Activated T-cell treated with anti-CD3 and anti-CD28 coated beads for 4 hours (primary cell): Measurements from ENCODE around the gene NEK7.

Experiments
- DNase-seq: peaks from one replicate; pipeline ENCODE4 v3.0.0-alpha.2; 2020

Gene NEK7

DNA sequence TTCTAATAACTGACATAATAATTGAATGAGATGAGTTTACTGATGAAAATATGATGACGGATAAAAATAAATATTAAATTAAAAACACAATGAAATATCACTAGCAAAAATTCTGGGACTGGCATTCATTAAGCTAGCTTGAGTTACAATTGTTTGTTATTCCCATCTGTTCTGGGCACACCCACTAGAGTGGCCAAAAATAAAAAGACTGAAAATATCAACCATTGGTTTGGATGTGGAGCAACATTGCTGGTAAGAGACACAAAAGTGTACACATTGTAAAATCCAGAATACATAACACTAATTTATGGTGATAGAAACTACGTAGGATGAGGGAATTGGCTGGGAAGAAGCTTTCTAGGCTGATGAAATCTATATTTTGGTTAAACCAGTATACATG is 9.6 kb upstream of the NEK7 start:
- no peak for DNase-seq

GRCh38 chr1:198150369-198150768 is 6.4 kb upstream of the NEK7 start:
- DNase-seq, result no peak

DNA sequence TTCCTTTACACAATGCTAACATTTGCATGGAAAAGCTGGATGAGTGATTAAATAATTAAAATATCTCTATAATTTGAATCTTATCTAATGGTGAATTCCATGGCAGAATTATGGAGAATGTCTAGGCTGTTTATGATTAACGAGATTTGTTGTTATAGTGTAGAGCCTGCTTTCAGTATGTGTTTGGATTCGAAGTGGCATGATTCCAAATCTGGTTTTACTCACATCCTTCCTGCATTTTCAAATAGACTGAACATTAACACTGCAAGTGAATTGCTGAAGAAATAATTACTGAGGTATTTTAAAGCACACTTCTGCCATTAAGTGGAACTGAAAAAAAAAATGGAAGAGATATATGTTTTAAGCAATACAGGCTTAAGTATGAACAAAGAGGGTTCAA is 5.1 kb upstream of the NEK7 start:
- DNase-seq, result no peak

- DNase-seq, result no peak
Measured at GRCh38 chr1:198153103-198153502, 3.7 kb upstream of the NEK7 start.

DNA sequence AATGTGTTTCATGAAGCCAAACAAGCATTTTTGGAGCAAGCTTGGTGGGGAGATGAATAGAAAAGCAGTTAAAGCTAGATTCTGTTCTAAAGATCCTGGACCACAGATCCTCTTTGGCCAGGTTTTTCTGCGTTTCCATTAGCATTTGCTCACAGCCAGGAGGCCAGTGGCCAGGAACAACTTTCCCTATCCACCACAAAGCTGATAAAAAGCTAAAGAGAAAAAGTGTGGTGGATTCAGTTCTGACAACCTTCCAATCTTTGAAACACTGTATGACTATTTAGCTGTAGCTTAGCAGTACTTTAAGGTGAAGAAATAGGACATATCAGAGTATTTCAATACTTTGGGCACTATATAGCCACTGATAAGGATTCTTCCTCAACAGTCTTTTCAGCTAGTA is 3.0 kb upstream of the NEK7 start:
- DNase-seq, result no peak

DNA sequence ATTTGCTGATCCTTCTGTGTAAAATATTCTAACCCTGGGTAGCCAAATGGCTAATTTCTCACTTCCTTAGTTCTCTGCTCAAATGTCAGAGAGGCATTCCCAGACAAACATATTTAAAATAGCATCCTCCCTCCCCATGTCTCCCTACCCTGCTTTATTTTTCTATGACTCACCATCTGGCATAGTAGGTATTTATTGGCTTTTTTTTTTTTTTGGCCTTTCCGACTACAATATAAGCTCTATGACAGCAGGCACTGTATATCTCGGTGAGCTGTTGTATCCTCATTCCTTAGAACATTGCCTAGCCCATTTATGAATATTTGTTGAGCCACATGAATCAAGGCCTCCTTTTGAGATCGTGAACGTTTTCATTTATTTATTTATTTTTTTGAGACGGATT is 1.5 kb upstream of the NEK7 start:
- no peak for DNase-seq

DNA sequence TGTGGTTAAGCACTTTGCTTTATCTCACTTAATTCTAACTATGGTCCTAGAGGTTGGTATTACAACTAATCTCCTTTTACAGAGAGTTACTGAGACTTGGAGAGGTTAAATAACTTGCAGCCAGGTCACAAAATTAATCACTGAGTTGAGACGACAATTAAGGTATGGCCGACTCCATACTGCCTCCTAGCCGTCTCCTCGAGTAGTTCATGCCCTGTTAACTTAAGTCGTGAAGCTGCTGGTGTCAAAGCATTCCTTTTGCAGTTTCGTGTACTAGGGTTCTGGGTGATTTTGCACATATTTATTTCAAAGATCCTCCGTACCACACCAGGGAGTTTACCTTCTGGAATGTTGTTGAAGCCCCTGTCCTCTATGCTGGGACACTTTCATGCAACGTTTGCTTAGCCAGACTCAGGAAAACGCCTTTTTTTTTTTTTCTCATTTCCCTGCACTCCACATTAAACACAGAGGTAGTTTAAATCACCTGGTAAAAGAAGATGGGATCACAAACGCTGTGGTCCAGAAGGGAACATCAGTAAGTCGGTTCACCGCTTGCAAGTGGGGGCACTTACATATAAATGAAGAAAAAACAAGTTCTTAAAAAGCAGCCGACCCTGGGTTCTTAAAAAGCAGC is 570 bp upstream of the NEK7 start:
- DNase-seq, result peak; percentile 59

DNA sequence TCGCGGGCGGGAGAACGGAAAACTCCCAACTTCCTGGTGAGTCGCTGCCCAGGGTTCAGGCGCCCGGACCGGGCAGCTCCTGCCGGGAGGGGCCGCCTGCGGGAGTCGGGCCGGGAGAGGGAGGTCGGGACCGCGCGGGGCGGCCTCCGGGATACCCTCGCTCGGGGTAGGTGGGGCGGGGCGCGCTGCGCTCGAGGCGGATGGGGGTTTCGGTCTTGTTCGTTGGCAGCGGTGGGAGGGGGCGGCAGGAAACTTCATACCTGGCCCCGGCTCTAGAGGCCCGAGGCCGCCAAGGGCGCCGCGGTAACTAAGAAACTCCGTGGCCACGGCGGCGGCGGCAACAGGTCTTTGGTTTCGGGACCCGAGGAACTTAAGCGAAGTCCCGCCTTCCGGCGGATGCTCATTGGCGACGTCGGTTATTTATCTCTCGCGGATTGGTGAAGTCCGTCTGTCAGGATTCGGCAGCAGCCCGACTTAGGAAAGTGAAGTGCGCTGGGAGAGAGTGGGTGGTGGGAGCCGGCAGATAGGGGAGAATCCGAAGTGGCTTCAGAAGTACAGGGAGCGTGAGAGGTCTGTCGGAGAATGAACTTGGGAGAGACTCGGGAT is 546 bp downstream of the NEK7 start:
- DNase-seq, result peak; percentile 66

- no peak for DNase-seq
Measured at GRCh38 chr1:198157847-198158725, 1.3 kb downstream of the NEK7 start.

- DNase-seq, result peak; percentile 77
Measured at GRCh38 chr1:198158735-198159589, 2.2 kb downstream of the NEK7 start.

GRCh38 chr1:198160222-198160621 is 3.4 kb downstream of the NEK7 start:
- DNase-seq, result no peak

- no peak for DNase-seq
Measured at GRCh38 chr1:198160946-198161614, 4.3 kb downstream of the NEK7 start.

DNA sequence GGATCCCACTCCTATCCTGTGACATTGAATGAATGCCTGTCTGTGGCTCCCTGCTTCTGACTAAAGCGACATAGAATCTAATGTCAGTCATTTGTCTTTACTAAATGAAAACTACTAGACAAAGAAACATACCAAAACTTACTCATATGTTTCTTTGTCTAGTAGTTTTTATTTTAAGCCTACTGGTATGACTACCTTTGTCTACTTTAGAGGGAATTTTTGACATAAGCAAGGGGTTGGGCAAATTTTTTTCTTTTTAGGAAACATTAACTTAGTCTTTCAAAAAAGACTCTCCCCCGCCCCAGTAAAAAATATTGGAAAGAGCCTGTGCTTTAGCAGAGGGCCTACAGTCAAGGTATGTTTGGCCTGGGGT is 4.9 kb downstream of the NEK7 start:
- no peak for DNase-seq

DNA sequence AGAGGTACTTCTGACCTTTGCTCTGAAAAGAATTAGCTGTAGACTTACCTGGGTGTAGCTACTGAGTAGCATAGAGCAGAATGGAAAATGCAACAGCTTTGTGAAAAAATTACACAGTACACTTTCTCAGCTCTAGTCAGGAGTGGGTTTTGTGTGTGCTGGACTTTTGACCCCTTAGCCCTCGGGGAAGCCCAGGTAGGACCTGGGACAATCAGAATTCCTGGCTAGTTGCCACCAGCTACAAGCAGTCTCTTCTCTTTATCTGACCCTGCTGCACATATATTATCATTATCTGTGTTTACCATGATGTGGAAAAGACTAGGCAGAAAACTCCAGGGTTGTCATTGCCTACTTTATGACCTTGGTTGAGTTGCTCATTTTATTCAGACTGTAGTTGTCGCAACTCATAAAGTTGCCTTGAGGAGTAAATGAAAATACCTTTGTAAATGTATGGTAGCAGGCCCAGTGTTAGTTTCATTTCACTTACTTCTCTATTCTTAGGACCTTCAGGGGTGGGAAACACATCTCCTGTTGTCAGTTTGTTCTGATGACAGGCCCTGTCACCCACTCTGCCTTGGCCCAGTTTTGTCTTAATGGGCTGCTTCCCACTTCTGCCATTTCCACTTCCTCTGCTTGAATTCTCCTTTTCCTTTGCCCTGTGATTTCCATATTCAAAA is 5.4 kb downstream of the NEK7 start:
- no peak for DNase-seq

GRCh38 chr1:198165927-198166647 is 9.3 kb downstream of the NEK7 start:
- no peak for DNase-seq

GRCh38 chr1:198166900-198167299 is 10.1 kb downstream of the NEK7 start:
- DNase-seq, result no peak

DNA sequence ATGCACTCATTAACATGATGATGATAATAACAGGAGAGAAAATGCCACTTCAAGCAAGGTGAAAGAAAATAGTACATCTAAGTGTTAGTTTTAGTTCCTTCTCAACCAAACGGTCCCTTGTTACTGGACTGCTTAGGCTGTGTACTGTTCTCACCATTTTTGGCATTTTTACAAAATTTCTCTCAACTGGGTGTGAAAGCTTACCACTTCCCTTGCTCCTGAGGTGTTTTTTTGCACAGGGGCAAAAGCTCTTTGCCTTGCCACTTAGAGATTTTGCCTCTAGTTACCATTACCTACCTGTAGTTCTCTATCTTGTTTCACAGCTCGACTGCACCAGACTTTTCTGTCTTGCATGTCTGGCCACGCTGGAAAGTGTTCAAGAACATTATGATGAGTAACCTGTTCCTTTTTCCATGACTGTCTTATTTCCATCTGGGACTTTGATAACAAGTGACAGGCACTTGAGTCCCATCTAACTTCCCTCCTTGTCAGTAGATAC is 10.7 kb downstream of the NEK7 start:
- DNase-seq, result no peak

- DNase-seq, result no peak
Measured at GRCh38 chr1:198168227-198168626, 11.4 kb downstream of the NEK7 start.

DNA sequence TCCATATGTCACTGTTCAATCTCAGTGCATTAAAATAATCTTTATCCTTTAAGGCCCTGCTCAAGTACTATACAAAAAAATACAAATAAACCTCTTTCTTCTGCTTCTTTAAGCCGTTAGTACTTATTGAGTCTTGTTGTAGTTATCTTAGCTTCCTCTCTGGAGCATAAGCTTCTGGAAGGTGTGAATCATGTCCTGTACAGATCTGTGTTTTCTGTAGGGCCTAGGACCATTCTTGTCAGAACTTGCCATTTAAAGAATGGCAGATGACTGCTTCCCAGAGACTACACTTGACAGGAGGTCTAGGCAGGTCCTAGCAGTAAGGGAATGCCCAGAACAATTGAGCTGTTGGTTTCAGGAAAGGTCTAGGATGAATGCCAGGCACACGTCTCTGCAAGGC is 12.9 kb downstream of the NEK7 start:
- no peak for DNase-seq

- DNase-seq, result no peak
Measured at GRCh38 chr1:198171667-198172540, 15.1 kb downstream of the NEK7 start.
